BLaER1 treated with 17β-estradiol and CSF1 and Interleukin-3, amounts not matched to agents 10 nM and 100 nM (cell line): ENCODE results near the gene ANKH.
A peak's percentile ranks its signal among the peaks of the same experiment; 100 is the strongest.

Source experiments
- H3K27ac ChIP-seq, 11 experiments: shearing (Covaris generic); formaldehyde crosslinking; 2 replicates each; pipeline ENCODE4 v1.8.1; 2022
- H3K27me3 ChIP-seq, 11 experiments: shearing (Covaris generic); formaldehyde crosslinking; 2 replicates each; pipeline ENCODE4 v1.8.1; 2022
- H3K36me3 ChIP-seq, 11 experiments: shearing (Covaris generic); formaldehyde crosslinking; 2 replicates each; pipeline ENCODE4 v1.8.1; 2022
- H3K4me1 ChIP-seq, 10 experiments: shearing (Covaris generic); formaldehyde crosslinking; 2 replicates each; pipeline ENCODE4 v1.8.1; 2022
- H3K4me2 ChIP-seq, 11 experiments: shearing (Covaris generic); formaldehyde crosslinking; 2 replicates each; pipeline ENCODE4 v1.8.1; 2022
- H3K4me3 ChIP-seq, 10 experiments: shearing (Covaris generic); formaldehyde crosslinking; 2 replicates each; pipeline ENCODE4 v1.8.1; 2022
- H3K9ac ChIP-seq, 11 experiments: shearing (Covaris generic); formaldehyde crosslinking; 2 replicates each; pipeline ENCODE4 v1.8.1; 2022
- H3K9me3 ChIP-seq, 11 experiments: shearing (Covaris generic); formaldehyde crosslinking; replicated peaks in 1 of 11; 2 replicates each; pipeline ENCODE4 v1.8.1; 2022
- H4K20me1 ChIP-seq, 11 experiments: shearing (Covaris generic); formaldehyde crosslinking; 2 replicates each; pipeline ENCODE4 v1.8.1; 2022
- Cebpa-rat ChIP-seq, 11 experiments: shearing (Covaris generic); IDR thresholded peaks; 2 replicates each; pipeline ENCODE4 v1.8.1; 2022

Gene ANKH

GRCh38 chr5:14679595-14679994, 192.0 kb downstream of the ANKH start:
- TF ChIP-seq Cebpa-rat (IDR thresholded peaks at IDR 0.05), result no peak
- Histone ChIP-seq H3K4me3 (no peak overlapping the region), H3K27me3 (no peaks in the 10 kb centered on the region), H3K27ac (no peak overlapping the region), H4K20me1 (peaks cover 12 to 100% (median 73%) of the 10 kb centered on the region in 11 experiments), H3K9ac (no peak overlapping the region), H3K36me3 (peaks cover 69 to 84% (median 77%) of the 10 kb centered on the region in 11 experiments), H3K9me3 (no peaks in the 10 kb centered on the region), H3K4me1 (peaks cover 38 to 47% (median 46%) of the 10 kb centered on the region in 10 experiments), H3K4me2 (no peak overlapping the region; a peak in 1 of 22 replicates)

GRCh38 chr5:14678773-14679334, 192.7 kb downstream of the ANKH start:
- Histone ChIP-seq H3K4me1 (peaks cover 45 to 55% (median 53%) of the 10 kb centered on the region in 10 experiments), H3K36me3 (peaks cover 69 to 84% (median 77%) of the 10 kb centered on the region in 11 experiments), H3K9ac (no peak overlapping the region), H3K9me3 (no peaks in the 10 kb centered on the region), H3K27ac (no peak overlapping the region; a peak in 2 of 22 replicates), H3K4me3 (no peak overlapping the region), H3K27me3 (no peaks in the 10 kb centered on the region), H4K20me1 (peaks cover 16 to 100% (median 75%) of the 10 kb centered on the region in 11 experiments; a peak in 21 of 22 replicates), H3K4me2 (peak overlapping the region in 10 of 11 experiments; percentile 1 to 58 (median 40); a peak in 16 of 22 replicates)
- no peak for TF ChIP-seq Cebpa-rat (IDR thresholded peaks at IDR 0.05)

- Histone ChIP-seq H3K36me3 (peaks cover 45 to 63% (median 58%) of the 10 kb centered on the region in 11 experiments), H3K27ac (peak overlapping the region in 10 of 11 experiments; percentile 26 to 78 (median 74); a peak in 19 of 22 replicates)
These were observed 195.3 kb downstream of the ANKH start for GRCh38 chr5:14676320-14676719.

GRCh38 chr5:14675865-14676300, 195.7 kb downstream of the ANKH start:
- Histone ChIP-seq H3K36me3 (peaks cover 41 to 58% (median 54%) of the 10 kb centered on the region in 11 experiments), H3K27me3 (no peaks in the 10 kb centered on the region), H3K4me3 (peak overlapping the region; percentile 9 to 53 (median 32); a peak in 16 of 20 replicates), H3K4me1 (peaks cover 68 to 81% (median 75%) of the 10 kb centered on the region in 10 experiments), H3K27ac (peak overlapping the region in 10 of 11 experiments; percentile 26 to 78 (median 74); a peak in 19 of 22 replicates), H3K9ac (peak overlapping the region; percentile 5 to 68 (median 58); a peak in 20 of 22 replicates), H4K20me1 (peaks cover 41 to 100% (median 97%) of the 10 kb centered on the region in 11 experiments), H3K9me3 (no peaks in the 10 kb centered on the region), H3K4me2 (peak overlapping the region; percentile 78 to 92 (median 83))
- TF ChIP-seq Cebpa-rat (IDR thresholded peaks at IDR 0.05), result no peak

More at GRCh38 chr5:14676320-14676719, 195.3 kb downstream of the ANKH start:
- H3K4me3 ChIP-seq, result peak overlapping the region in 5 of 10 experiments; percentile 22 to 44 (median 31); a peak in 5 of 20 replicates
- no peaks in the 10 kb centered on the region for H3K9me3 ChIP-seq
- H3K9ac ChIP-seq, result peak overlapping the region in 10 of 11 experiments; percentile 5 to 68 (median 58); a peak in 19 of 22 replicates
- no peak for TF ChIP-seq Cebpa-rat (IDR thresholded peaks at IDR 0.05)
- no peaks in the 10 kb centered on the region for H3K27me3 ChIP-seq
- peaks cover 63 to 77% (median 71%) of the 10 kb centered on the region in 10 experiments for H3K4me1 ChIP-seq
- H3K4me2 ChIP-seq, result peak overlapping the region; percentile 78 to 92 (median 83)
- H4K20me1 ChIP-seq, result peaks cover 36 to 100% (median 95%) of the 10 kb centered on the region in 11 experiments

GRCh38 chr5:14674983-14675854, 196.4 kb downstream of the ANKH start:
- H3K9ac ChIP-seq, result peak overlapping the region; percentile 5 to 68 (median 58); a peak in 20 of 22 replicates
- H3K4me3 ChIP-seq, result peak overlapping the region; percentile 9 to 53 (median 32); a peak in 16 of 20 replicates
- peaks cover 72 to 86% (median 81%) of the 10 kb centered on the region in 10 experiments for H3K4me1 ChIP-seq
- H3K4me2 ChIP-seq, result peak overlapping the region; percentile 78 to 92 (median 83)
- peak overlapping the region in 10 of 11 experiments; percentile 17 to 78 (median 74); a peak in 18 of 22 replicates for H3K27ac ChIP-seq
- H3K36me3 ChIP-seq, result peaks cover 34 to 53% (median 47%) of the 10 kb centered on the region in 11 experiments
- H3K9me3 ChIP-seq, result no peaks in the 10 kb centered on the region
- no peak for TF ChIP-seq Cebpa-rat (IDR thresholded peaks at IDR 0.05)
- peaks cover 46 to 100% (median 98%) of the 10 kb centered on the region in 11 experiments for H4K20me1 ChIP-seq
- H3K27me3 ChIP-seq, result no peaks in the 10 kb centered on the region

- Histone ChIP-seq H3K4me2 (no peak overlapping the region), H3K27ac (no peak overlapping the region), H3K9me3 (no peaks in the 10 kb centered on the region), H3K4me3 (no peak overlapping the region), H4K20me1 (peaks cover 59 to 100% (median 98%) of the 10 kb centered on the region in 11 experiments), H3K27me3 (no peaks in the 10 kb centered on the region), H3K4me1 (peaks cover 74 to 92% (median 84%) of the 10 kb centered on the region in 10 experiments), H3K9ac (no peak overlapping the region), H3K36me3 (peaks cover 25 to 43% (median 34%) of the 10 kb centered on the region in 11 experiments)
- TF ChIP-seq Cebpa-rat (IDR thresholded peaks at IDR 0.05), result no peak
These were observed 198.1 kb downstream of the ANKH start for GRCh38 chr5:14673443-14673842.

- Histone ChIP-seq H3K9ac (no peak overlapping the region), H3K4me2 (peak overlapping the region; percentile 56 to 78 (median 63)), H3K4me1 (peaks cover 74 to 92% (median 84%) of the 10 kb centered on the region in 10 experiments), H3K9me3 (no peaks in the 10 kb centered on the region), H3K4me3 (no peak overlapping the region), H4K20me1 (peaks cover 63 to 100% (median 98%) of the 10 kb centered on the region in 11 experiments), H3K27ac (0 out of 22 replicates have a peak overlapping the region, but pooled peaks of 2 of the 11 experiments have one; percentile 11 to 30), H3K27me3 (no peaks in the 10 kb centered on the region), H3K36me3 (peaks cover 19 to 42% (median 34%) of the 10 kb centered on the region in 11 experiments; a peak in 21 of 22 replicates)
- no peak for TF ChIP-seq Cebpa-rat (IDR thresholded peaks at IDR 0.05)
These were observed 198.8 kb downstream of the ANKH start for GRCh38 chr5:14672484-14673394.

GRCh38 chr5:14672082-14672481, 199.5 kb downstream of the ANKH start:
- H3K27me3 ChIP-seq, result no peaks in the 10 kb centered on the region
- peaks cover 18 to 42% (median 33%) of the 10 kb centered on the region in 11 experiments; a peak in 20 of 22 replicates for H3K36me3 ChIP-seq
- H4K20me1 ChIP-seq, result peaks cover 69 to 100% (median 98%) of the 10 kb centered on the region in 11 experiments
- H3K27ac ChIP-seq, result 0 out of 22 replicates have a peak overlapping the region, but pooled peaks of 2 of the 11 experiments have one; percentile 11 to 30
- TF ChIP-seq Cebpa-rat (IDR thresholded peaks at IDR 0.05), result no peak
- peak overlapping the region; percentile 56 to 78 (median 63) for H3K4me2 ChIP-seq
- H3K9ac ChIP-seq, result no peak overlapping the region
- no peak overlapping the region for H3K4me3 ChIP-seq
- no peaks in the 10 kb centered on the region for H3K9me3 ChIP-seq
- H3K4me1 ChIP-seq, result peaks cover 77 to 92% (median 87%) of the 10 kb centered on the region in 10 experiments
